Right hindlimb (tissue), 1 donor: ENCODE measurements around the gene TPRX2.
"Not testable (repeated sequence)": the region's sequence is repeated elsewhere in the genome, so short reads cannot be mapped to it uniquely, and the experiment has no call there.

Source experiments
- DNase-seq: peaks from one replicate; pipeline ENCODE4 v3.0.0-alpha.2; 2018

Gene TPRX2

GRCh38 chr19:47863514-47863936 lies 4.5 kb downstream of the TPRX2 start:
- DNase-seq, result peak; percentile 89

- DNase-seq, result no peak
These were observed 6.1 kb downstream of the TPRX2 start for GRCh38 chr19:47865166-47865565.

GRCh38 chr19:47878906-47879305 lies 19.9 kb downstream of the TPRX2 start:
- no peak for DNase-seq

GRCh38 chr19:47879385-47879784 lies 20.4 kb downstream of the TPRX2 start:
- DNase-seq, result not testable (repeated sequence)

GRCh38 chr19:47881757-47882156 lies 22.7 kb downstream of the TPRX2 start:
- no peak for DNase-seq

- DNase-seq, result no peak
These were observed 23.9 kb downstream of the TPRX2 start for GRCh38 chr19:47882890-47883289.

- DNase-seq, result no peak
These were observed 26.0 kb downstream of the TPRX2 start for GRCh38 chr19:47885067-47885463.

- DNase-seq, result no peak
These were observed 27.1 kb downstream of the TPRX2 start, which contains the start of gene SULT2A1 for GRCh38 chr19:47886010-47886559. Gene SULT2A1, minus strand, starts transcription at chr19:47886315. Its CDS starts 58 bp downstream, at chr19:47886257.

- DNase-seq, result no peak
These were observed 32.0 kb downstream of the TPRX2 start for GRCh38 chr19:47890865-47891621.

- DNase-seq, result no peak
These were observed 32.5 kb downstream of the TPRX2 start for GRCh38 chr19:47891622-47891922.

- no peak for DNase-seq
These were observed 33.1 kb downstream of the TPRX2 start for GRCh38 chr19:47891923-47892666.

- no peak for DNase-seq
These were observed 36.2 kb downstream of the TPRX2 start for GRCh38 chr19:47895165-47895782.

GRCh38 chr19:47896019-47896418 lies 37.0 kb downstream of the TPRX2 start:
- no peak for DNase-seq

- no peak for DNase-seq
These were observed 37.7 kb downstream of the TPRX2 start for GRCh38 chr19:47896773-47897172.

GRCh38 chr19:47897861-47898260 lies 38.8 kb downstream of the TPRX2 start:
- DNase-seq, result no peak

GRCh38 chr19:47899335-47899734 lies 40.3 kb downstream of the TPRX2 start:
- DNase-seq, result no peak

GRCh38 chr19:47901370-47901769 lies 42.3 kb downstream of the TPRX2 start:
- no peak for DNase-seq

- not testable (repeated sequence) for DNase-seq
These were observed 50.3 kb downstream of the TPRX2 start for GRCh38 chr19:47909350-47909749.

- not testable (repeated sequence) for DNase-seq
These were observed 51.2 kb downstream of the TPRX2 start for GRCh38 chr19:47910191-47910590.
